GM18498 (cell line): ENCODE measurements around the gene MASTL.
A peak's percentile ranks its signal among the peaks of the same experiment; 100 is the strongest.
"Not testable (repeated sequence)": the region's sequence is repeated elsewhere in the genome, so short reads cannot be mapped to it uniquely, and the experiment has no call there.

ENCODE experiments used
- ATAC-seq: cut with Tn5 transposase; IDR thresholded peaks from one replicate; pipeline ENCODE4 v1.9.1; 2021; ENCODE audit warnings: mild to moderate bottlenecking, moderate library complexity; ENCODE audit not compliant: unreplicated experiment

The MASTL gene

GRCh38 chr10:27155066-27155754, at the start of gene MASTL:
TSS of gene MASTL (plus strand) at chr10:27155352. CDS start at chr10:27155427, 75 bp downstream.
- peak; percentile 87 for ATAC-seq

DNA sequence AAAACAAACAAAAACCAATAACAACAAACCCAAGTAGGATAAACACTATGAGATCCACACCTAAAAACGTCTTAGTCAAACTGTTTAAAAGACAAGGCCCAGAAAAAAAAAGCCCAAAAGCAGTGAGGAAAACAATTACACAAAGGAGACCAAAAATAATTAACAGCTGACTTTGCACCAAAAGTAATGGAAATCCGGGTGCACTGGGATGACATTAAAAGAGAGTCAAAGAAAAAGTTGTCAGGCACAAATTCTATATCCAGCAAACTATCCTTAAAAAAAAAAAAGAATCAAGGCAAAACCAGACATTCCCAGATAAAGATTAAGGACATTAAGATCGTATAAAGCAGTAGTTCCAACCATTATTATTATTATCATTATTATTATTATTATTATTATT, 47.0 kb upstream of the MASTL start:
- no peak for ATAC-seq

DNA sequence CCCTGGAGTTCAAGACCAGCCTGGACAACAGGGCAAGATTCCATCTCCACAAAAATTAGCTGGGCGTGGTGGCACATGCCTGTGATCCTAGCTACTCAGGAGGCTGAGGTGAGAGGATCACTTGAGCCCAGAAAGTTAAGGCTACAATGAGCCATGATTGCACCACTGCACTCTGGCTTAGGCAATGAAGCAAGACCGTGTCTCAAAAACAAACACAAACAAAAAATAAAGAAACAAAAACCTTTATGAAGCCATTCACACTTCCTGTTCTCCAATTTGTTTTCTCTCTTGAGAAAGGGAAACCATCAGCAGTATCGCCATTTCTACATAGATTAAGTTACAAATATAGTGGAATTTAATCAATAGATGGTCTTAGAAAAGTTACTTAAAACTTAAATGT, 20.8 kb upstream of the MASTL start:
- ATAC-seq: no peak

DNA sequence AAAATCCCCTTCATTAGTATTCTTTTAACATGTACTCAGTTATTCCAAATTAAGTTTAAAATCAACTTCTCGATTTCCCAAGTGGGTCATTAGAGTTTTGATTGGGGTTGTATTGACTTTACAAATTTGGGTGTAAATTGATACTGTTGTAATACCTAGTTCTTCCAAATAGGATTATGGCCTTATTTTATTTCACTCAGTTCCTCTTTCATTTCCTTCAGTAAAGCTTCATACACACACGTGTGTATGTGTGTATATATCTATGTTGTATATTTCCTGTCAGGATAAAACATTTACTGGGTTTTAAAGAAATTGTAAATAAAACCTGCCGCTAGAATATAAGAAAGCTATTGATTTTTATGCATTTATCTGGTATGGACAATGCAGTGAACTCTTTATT, 16.9 kb upstream of the MASTL start:
- no peak for ATAC-seq

DNA sequence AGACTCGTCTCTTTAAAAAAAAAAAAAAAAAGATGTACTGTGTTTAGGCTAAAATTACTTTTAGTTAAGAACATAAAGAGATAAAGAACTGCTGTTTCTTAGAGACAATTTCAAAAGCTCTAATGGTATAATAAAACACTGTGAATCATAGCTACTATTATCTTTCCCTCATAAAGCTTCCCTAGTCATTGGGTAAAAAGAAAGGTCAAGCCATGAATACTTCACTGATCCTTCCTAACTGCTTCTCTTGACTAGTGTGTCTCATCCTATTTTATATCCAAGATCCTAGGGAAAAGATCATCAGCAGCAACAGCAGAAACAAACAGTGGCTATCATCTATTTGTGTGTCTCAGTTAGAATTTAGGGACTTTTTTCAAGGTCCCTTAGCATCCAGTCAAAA, 11.5 kb upstream of the MASTL start:
- no peak for ATAC-seq

GRCh38 chr10:27145937-27146336, 9.2 kb upstream of the MASTL start:
- ATAC-seq: no peak

DNA sequence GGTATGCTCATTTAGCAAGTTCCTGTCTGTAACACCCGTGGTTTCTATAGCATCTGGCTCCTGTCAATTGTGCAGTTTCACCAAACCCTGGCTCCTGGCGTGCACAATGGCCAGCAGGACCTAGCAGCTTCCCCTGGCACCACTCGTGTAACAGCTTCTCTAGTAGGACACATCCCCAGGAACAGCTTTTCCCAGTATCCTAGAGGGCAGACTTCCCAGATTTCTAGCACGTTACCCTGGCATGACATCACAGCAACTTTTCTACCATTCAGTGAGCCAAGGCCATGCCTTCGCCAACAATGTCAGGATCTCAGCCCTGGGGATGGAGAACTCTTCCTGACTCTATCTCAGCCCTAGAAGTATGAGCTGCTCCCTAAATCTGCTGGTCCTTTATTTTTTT, 7.5 kb upstream of the MASTL start:
- ATAC-seq: no peak

DNA sequence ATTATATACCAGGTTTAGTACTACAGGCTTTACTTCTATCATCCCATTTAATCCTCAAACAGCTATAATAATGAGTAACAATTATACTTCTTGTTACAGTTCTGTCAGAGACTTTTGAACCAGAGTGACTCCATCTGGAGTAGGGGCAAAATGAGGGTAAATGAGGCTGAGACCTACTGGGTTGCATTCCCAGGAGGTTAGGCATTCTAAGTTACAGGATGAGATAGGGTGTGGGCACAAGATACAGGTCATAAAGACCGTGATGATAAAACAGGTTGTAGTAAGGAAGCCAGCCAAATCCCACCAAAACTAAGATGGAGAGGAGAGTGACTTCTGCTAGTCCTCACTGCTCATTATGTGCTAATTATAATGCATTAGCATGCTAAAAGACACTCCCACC, 4.9 kb upstream of the MASTL start:
- ATAC-seq: no peak

DNA sequence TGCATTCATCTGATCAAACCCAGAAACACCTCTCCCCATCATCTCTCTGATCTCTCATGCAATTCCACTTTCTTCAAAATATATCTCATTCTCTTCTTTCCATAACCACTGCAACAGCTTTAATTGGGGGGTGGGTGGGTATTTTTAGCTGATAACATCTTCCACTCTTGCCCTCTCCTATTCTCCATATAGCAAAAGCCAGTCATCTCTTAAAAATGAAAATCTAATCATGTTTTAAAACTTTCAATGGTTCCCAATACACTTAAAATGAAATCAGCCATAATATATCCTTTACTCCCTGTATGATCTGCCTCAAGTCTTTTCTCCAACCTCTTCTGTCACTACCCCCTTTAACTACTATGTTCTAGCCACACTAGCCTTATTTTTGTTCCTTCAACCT, 2.5 kb upstream of the MASTL start:
- ATAC-seq: no peak

GRCh38 chr10:27153329-27153728, 1.8 kb upstream of the MASTL start:
- ATAC-seq: no peak

DNA sequence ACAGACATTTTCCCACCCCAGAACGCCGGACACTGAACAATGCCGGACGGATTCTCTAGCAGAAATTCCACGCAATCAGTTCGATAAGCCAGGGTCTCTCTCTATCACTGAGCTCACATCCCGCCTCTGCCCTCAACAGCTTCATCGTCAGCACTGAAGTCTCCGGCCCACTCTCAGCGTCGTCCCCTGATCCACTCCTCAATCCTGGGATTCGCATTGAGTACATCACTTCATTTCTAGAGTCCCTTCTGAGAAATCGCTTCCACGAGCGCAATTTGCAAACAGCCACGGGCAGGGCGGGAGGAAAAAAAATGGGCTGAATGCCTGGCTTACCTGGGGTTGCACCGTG, 1.3 kb upstream of the MASTL start:
- ATAC-seq: peak; percentile 6

- ATAC-seq: not testable (repeated sequence)
These were observed 1.4 kb downstream of the MASTL start for GRCh38 chr10:27156566-27156965.

GRCh38 chr10:27157150-27157549, 2.0 kb downstream of the MASTL start:
- ATAC-seq: no peak

GRCh38 chr10:27158421-27158820, 3.3 kb downstream of the MASTL start:
- ATAC-seq: no peak

GRCh38 chr10:27169849-27170248, 14.7 kb downstream of the MASTL start:
- ATAC-seq: no peak

GRCh38 chr10:27188259-27188658, 33.1 kb downstream of the MASTL start:
- no peak for ATAC-seq

- no peak for ATAC-seq
These were observed 33.7 kb downstream of the MASTL start for GRCh38 chr10:27188897-27189296.

DNA sequence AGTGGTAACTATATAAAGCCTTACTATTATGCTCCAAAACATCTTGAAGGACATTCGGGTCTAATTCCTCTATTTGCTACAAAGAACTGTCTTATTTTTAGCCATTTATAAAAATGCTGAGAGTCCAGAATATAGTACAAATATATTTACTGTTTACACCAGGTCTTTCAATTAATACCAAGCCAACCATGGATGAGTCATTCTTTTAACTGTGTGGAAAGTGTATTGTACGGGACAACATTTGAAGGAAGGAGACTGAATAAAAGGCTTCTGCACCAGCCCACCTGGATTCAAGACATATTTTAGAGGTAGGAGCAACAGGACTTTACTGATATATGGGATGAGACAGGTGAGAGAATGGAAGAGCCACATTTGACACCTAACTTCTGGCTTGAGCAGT, 35.4 kb downstream of the MASTL start:
- no peak for ATAC-seq

DNA sequence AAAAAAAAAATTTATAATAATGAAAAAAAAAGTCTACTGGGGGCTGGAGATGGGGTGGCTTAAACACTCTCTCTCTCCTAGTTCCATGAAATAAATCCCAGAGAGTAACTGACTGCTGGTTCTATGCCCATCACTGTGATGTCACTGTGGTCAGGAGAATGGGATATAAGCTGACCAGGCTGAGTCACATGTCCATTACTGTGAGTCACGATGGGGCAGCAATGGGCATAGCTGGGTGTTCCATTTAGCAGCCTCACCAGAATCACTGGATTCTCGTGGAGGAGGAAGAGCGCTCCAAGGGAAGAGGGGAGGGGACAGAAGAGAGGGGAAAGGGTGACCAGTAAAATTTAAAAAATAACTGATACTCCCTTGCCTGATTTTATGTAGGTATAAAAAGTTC, 37.1 kb downstream of the MASTL start:
- no peak for ATAC-seq

DNA sequence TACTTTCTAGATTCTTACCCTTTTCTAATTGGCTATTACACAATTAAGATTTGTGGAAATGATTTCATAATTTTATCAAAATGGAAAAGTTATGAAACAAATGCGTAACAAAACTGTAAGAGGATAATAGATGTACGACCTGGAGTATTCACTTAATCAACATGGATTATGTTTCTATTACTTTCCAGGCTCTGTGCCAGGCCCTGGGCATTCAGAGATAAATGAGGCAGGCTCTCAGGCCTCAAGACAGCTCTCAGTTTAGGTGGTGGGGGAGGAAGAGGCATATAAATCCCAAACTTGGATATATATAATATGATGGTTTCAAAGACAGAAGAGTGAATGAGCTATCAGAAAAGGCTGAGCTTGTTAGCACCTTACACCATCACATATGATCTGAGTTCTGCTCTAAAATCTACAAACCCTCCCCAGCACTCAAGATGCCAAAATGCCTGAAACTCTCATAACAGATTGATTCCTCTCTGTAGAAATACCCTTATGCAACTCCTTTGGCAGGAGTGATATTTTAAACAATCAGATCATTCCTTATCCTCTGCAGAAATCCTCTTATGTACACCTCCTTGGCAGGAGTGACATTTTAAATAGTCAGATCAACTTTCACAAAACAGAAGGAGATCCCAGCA, 42.9 kb downstream of the MASTL start:
- ATAC-seq: no peak

DNA sequence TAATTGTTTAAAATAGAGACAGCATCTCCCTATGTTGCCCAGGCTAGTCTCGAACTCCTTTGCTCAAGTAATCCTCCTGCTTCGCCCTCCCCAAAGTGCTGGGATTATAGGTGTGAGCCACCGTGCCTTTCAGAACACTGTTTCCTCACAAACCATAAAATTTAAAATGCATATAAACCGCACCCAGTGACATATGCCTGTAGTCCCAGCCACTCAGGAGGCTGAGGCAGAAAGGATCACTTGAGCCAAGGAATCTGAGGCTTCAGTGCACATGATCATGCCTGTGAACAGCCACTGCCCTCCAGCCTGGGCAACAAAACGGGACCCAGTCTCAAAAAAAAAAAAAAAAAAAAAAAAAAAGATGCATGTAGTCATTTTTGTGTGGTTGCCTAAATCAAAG, 48.7 kb downstream of the MASTL start:
- no peak for ATAC-seq

GRCh38 chr10:27207350-27207749, 52.2 kb downstream of the MASTL start:
- ATAC-seq: no peak

DNA sequence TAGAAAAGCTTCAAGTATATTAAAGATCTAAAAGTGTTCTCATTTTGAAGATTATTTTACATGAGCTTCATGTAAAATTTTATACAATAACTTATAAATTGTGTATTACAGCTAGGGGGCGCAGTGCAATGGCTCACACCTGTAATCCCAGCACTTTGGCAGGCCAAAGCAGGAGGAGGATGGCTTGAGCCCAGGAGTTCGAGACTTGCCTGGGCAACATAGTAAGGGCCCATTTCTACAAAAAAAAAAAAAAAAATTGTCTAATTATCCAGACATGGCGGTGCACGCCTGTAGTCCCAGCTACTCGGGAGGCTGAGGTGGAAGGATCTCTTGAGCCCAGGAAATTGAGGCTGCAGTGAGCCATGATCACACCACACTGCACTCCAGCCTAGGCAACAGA, 68.8 kb downstream of the MASTL start:
- ATAC-seq: no peak
